Measurements from ENCODE around the gene GPRIN1.

The GPRIN1 gene

DNA sequence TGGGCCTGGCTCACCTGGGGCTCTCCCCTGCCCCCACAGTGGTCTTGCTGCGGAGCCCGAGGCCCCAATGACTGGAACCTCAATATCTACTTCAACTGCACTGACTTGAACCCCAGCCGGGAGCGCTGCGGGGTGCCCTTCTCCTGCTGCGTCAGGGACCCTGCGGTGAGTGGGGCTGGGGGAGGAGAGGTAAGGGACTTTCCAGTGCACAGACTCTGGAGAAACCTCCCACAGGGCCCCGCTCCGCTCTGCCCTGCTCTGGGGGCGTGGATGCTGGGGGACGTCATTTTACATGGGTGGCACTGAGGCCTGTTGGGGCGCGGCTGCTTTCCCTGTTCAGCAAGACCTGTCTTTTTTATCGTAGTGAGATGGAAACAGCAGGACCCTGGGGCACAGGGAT, 44.9 kb upstream of the GPRIN1 start:
- H3K36me3 Mint-ChIP-seq (ENCODE audit: low read depth): peaks cover 8% of the 10 kb centered on the region
- TF ChIP-seq, protein P1, sequence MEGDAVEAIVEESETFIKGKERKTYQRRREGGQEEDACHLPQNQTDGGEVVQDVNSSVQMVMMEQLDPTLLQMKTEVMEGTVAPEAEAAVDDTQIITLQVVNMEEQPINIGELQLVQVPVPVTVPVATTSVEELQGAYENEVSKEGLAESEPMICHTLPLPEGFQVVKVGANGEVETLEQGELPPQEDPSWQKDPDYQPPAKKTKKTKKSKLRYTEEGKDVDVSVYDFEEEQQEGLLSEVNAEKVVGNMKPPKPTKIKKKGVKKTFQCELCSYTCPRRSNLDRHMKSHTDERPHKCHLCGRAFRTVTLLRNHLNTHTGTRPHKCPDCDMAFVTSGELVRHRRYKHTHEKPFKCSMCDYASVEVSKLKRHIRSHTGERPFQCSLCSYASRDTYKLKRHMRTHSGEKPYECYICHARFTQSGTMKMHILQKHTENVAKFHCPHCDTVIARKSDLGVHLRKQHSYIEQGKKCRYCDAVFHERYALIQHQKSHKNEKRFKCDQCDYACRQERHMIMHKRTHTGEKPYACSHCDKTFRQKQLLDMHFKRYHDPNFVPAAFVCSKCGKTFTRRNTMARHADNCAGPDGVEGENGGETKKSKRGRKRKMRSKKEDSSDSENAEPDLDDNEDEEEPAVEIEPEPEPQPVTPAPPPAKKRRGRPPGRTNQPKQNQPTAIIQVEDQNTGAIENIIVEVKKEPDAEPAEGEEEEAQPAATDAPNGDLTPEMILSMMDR (IDR thresholded peaks at IDR 0.05; ENCODE audit: unreplicated experiment in 3 of 3): no peak
- no peak overlapping the region for H3K4me3 Mint-ChIP-seq

DNA sequence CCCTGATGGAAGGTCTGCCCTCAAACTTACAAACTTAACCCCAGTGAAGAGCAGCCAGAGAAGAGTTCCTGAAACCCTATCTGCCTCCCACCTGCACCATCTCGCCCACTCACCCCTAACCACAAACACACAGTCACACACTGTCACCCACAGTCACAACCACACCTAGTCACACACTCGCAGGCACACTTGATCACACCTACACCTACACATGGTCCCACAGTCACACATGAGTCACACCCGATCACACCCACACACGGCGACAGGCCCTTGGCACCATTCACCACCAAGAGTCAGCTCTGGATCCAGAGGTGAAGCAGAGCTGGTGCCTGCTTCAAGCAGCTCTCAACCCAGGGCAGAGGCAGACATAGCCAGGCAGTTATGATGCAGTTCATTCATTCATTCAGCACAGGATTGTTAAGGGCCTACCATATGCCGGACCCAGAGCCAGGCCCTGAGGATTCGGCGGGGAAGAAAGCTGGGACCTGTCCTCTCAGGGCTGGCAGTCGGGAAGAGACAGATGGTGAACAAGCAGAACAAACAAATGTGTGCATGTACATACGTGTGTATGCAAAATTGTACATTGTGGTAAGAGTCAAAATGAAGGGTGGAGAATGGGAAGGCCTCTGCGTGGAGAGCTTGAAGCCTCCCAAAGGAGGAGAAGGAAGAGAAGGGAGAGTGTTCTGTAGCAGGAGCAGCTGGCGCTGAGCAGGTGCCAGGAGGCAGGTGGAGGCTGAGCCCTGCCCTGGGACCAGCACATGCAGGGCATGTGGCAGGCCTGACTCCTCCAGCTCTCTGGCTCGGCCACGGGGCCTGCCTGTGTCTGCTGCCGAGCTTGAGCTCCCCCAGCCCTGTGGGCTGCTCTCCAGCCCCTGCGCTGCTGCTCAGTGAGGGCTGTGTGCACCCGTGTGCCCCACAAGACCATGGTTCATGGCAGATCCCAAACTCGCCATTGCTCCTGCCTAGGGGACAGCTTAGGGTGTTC, 43.7 kb upstream of the GPRIN1 start:
- H3K36me3 Mint-ChIP-seq (ENCODE audit: low read depth): peaks cover 8% of the 10 kb centered on the region

More for the DNA sequence above, 44.9 kb upstream of the GPRIN1 start:
- Mint-ChIP-seq H3K27me3 (ENCODE audit: low read depth) (peaks cover 11% of the 10 kb centered on the region), H3K27ac (peak overlapping the region in 1 of 3 experiments; percentile 7), H3K9me3 (no peaks in the 10 kb centered on the region), H3K4me1 (peaks cover 21% of the 10 kb centered on the region)

DNA sequence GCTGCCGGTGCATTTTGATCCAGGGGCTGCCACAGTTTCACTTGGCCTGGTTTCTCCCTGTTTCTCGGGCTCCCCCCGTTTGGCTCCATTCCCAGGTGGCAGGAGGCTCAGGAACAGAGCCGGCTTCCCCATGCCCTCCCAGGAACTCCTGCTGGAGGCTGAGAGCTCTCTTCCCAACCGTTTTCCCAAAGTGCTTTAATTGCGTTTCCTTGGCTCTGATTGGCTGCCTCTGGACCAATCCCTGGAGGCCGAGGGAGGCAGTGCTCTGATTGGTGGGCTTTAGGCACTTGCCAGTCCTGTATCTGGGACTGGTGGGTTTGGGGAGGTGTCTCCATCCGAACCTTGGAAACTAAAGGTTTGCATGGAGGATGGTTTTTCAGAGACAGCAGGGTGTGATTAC, 42.2 kb upstream of the GPRIN1 start:
- no peaks in the 10 kb centered on the region for H3K9me3 Mint-ChIP-seq
- H3K36me3 Mint-ChIP-seq (ENCODE audit: low read depth): peaks cover 5% of the 10 kb centered on the region
- H3K4me1 Mint-ChIP-seq: peaks cover 24% of the 10 kb centered on the region
- H3K27me3 Mint-ChIP-seq (ENCODE audit: low read depth): no peaks in the 10 kb centered on the region
- TF ChIP-seq, protein P1 (IDR thresholded peaks at IDR 0.05; ENCODE audit: unreplicated experiment in 3 of 3): no peak
- no peak overlapping the region for H3K27ac Mint-ChIP-seq
- H3K4me3 Mint-ChIP-seq: no peak overlapping the region

More for the DNA sequence above, 43.7 kb upstream of the GPRIN1 start:
- Mint-ChIP-seq H3K4me3 (no peak overlapping the region), H3K9me3 (no peaks in the 10 kb centered on the region), H3K27me3 (ENCODE audit: low read depth) (peaks cover 6% of the 10 kb centered on the region), H3K4me1 (peaks cover 26% of the 10 kb centered on the region), H3K27ac (no peak overlapping the region)
- TF ChIP-seq, protein P1 (IDR thresholded peaks at IDR 0.05; ENCODE audit: unreplicated experiment in 3 of 3): no peak

DNA sequence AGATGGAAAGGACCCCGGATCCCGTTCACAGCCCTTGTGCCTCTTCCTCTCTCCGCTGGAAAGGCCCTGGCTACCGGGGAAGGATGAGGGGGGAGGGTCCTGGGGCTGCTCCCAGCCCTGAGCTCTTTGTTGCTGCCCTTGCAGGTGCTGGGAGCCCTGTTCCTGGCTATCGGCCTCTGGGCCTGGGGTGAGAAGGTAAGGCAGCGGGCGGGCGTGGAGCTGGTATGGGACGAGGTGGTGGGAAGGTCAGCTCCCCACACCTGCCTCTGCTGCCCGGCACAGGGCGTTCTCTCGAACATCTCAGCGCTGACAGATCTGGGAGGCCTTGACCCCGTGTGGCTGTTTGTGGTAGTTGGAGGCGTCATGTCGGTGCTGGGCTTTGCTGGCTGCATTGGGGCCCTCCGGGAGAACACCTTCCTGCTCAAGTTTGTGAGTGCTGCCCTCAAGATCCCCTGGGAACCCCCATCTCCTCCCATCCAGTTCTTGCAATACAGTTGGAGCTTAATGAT, 41.6 kb upstream of the GPRIN1 start:
- no peaks in the 10 kb centered on the region for H3K9me3 Mint-ChIP-seq
- peaks cover 24% of the 10 kb centered on the region for H3K4me1 Mint-ChIP-seq
- peak overlapping the region in 1 of 3 experiments; percentile 47 for H3K4me3 Mint-ChIP-seq
- no peak overlapping the region for H3K27ac Mint-ChIP-seq
- H3K27me3 Mint-ChIP-seq (ENCODE audit: low read depth): no peaks in the 10 kb centered on the region
- TF ChIP-seq, protein P1 (IDR thresholded peaks at IDR 0.05; ENCODE audit: unreplicated experiment in 3 of 3): no peak
- peaks cover 5% of the 10 kb centered on the region for H3K36me3 Mint-ChIP-seq (ENCODE audit: low read depth)

DNA sequence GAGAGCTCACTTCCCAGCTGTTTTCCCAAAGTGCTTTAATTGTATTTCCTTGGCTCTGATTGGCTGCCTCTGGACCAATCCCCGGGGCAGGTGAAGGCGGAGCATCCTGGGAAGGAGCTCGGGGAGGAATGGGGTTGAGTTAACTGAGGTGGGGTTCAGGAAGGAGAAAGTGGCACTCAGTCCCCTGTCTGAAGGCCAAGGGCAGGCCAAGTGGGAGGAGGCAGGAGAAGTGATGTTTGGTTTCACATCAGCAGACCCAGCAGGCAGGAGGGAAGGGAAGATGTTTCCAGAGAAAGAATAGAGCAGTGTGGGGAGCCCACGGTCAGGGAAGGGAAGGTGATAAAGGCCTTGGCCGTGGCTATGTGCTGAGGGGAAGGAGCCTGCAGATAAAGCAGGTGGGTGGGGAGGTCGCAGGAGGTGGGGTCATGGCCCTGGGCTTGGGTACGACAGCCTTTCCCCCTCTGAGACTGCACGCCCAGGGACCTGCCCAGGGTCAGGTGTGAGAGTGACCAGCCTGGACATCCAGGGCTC, 40.5 kb upstream of the GPRIN1 start:
- Mint-ChIP-seq H3K4me1 (peaks cover 24% of the 10 kb centered on the region), H3K4me3 (peak overlapping the region in 2 of 3 experiments; percentile 10 to 13), H3K9me3 (no peaks in the 10 kb centered on the region), H3K27me3 (ENCODE audit: low read depth) (no peaks in the 10 kb centered on the region), H3K36me3 (ENCODE audit: low read depth) (peaks cover 5% of the 10 kb centered on the region), H3K27ac (no peak overlapping the region)
- TF ChIP-seq, protein P1 (IDR thresholded peaks at IDR 0.05; ENCODE audit: unreplicated experiment in 3 of 3): no peak
